Hepatocyte (in vitro differentiated cells): ENCODE measurements around the gene RGS14.

Experiments
- EZH2 ChIP-seq: fragments of 200-600 bp; sonication (generic); IDR thresholded peaks from 2 replicates; pipeline ENCODE4 v1.6.1; 2016; ENCODE audit warnings: antibody characterized with exemption, mild to moderate bottlenecking, borderline replicate concordance
- EZH2phosphoT487 ChIP-seq: fragments of 200-600 bp; sonication (generic); IDR thresholded peaks from one replicate; pipeline ENCODE4 v1.6.1; 2018; ENCODE audit warnings: antibody characterized with exemption, mild to moderate bottlenecking, low read depth, moderate library complexity; ENCODE audit not compliant: unreplicated experiment, severe bottlenecking
- TF ChIP-seq, protein P1 (sequence below): fragments of 200-600 bp; sonication (generic); IDR thresholded peaks from 2 replicates; pipeline ENCODE4 v1.5.1; 2016; ENCODE audit warnings: antibody characterized with exemption, mild to moderate bottlenecking; ENCODE audit not compliant: poor library complexity

DNA sequence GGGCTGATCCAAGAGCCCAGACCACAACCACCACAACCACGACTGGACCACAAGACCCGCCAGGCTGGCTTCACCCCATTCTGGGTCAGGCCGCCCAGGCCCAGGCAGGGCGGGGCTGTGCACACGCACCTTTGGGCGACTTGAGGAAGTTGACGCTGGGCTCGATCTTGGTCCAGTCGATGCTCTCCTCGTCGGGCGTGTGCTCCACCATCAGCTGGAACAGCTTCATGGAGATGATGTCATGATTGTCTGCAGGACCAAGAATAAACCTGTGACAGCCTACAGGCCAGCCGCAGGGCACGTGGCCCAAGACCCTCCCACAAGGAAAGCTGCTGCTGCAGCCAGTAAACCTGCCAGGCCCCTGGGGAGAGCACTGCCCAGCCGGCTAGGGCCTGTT is 23.6 kb upstream of the RGS14 start:
- TF ChIP-seq, protein P1, sequence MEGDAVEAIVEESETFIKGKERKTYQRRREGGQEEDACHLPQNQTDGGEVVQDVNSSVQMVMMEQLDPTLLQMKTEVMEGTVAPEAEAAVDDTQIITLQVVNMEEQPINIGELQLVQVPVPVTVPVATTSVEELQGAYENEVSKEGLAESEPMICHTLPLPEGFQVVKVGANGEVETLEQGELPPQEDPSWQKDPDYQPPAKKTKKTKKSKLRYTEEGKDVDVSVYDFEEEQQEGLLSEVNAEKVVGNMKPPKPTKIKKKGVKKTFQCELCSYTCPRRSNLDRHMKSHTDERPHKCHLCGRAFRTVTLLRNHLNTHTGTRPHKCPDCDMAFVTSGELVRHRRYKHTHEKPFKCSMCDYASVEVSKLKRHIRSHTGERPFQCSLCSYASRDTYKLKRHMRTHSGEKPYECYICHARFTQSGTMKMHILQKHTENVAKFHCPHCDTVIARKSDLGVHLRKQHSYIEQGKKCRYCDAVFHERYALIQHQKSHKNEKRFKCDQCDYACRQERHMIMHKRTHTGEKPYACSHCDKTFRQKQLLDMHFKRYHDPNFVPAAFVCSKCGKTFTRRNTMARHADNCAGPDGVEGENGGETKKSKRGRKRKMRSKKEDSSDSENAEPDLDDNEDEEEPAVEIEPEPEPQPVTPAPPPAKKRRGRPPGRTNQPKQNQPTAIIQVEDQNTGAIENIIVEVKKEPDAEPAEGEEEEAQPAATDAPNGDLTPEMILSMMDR = no peak
- TF ChIP-seq EZH2 (no peak), EZH2phosphoT487 (no peak)
